ENCODE results near the gene COPS3.

- TF ChIP-seq EP300 (IDR thresholded peaks at IDR 0.05; ENCODE audit: borderline replicate concordance) (no peak), RAD21 (IDR thresholded peaks at IDR 0.05; ENCODE audit: low read depth) (no peak), CREB1 (IDR thresholded peaks at IDR 0.05; ENCODE audit: low read depth) (no peak), FOXM1 (IDR thresholded peaks at IDR 0.05; ENCODE audit: borderline replicate concordance, low read depth) (no peak)
- TF ChIP-seq, protein P1, sequence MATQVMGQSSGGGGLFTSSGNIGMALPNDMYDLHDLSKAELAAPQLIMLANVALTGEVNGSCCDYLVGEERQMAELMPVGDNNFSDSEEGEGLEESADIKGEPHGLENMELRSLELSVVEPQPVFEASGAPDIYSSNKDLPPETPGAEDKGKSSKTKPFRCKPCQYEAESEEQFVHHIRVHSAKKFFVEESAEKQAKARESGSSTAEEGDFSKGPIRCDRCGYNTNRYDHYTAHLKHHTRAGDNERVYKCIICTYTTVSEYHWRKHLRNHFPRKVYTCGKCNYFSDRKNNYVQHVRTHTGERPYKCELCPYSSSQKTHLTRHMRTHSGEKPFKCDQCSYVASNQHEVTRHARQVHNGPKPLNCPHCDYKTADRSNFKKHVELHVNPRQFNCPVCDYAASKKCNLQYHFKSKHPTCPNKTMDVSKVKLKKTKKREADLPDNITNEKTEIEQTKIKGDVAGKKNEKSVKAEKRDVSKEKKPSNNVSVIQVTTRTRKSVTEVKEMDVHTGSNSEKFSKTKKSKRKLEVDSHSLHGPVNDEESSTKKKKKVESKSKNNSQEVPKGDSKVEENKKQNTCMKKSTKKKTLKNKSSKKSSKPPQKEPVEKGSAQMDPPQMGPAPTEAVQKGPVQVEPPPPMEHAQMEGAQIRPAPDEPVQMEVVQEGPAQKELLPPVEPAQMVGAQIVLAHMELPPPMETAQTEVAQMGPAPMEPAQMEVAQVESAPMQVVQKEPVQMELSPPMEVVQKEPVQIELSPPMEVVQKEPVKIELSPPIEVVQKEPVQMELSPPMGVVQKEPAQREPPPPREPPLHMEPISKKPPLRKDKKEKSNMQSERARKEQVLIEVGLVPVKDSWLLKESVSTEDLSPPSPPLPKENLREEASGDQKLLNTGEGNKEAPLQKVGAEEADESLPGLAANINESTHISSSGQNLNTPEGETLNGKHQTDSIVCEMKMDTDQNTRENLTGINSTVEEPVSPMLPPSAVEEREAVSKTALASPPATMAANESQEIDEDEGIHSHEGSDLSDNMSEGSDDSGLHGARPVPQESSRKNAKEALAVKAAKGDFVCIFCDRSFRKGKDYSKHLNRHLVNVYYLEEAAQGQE (IDR thresholded peaks at IDR 0.05; ENCODE audit: low read depth): no peak
These were observed 57.3 kb downstream of the COPS3 start for GRCh38 chr17:17223736-17224135.
